ENCODE results near the gene RREB1. TPM values are rescaled to one million over a fixed set of nuclear protein-coding genes. Genes with fewer than 3 reads are reported as not detected.

Gene RREB1
- total RNA-seq, 1 experiment from 2014 or later: 15.7 TPM

- peak; percentile 92 for DNase-seq (ENCODE audit: low read depth, low spot score)
- in situ Hi-C loops (cut with HindIII; ENCODE audit: low pct_unique_long_range_greater_than_20kb, low sequenced_read_pairs): no loop called here
Measured at GRCh38 chr6:7238900-7239589, 131.3 kb downstream of the RREB1 start.

DNA sequence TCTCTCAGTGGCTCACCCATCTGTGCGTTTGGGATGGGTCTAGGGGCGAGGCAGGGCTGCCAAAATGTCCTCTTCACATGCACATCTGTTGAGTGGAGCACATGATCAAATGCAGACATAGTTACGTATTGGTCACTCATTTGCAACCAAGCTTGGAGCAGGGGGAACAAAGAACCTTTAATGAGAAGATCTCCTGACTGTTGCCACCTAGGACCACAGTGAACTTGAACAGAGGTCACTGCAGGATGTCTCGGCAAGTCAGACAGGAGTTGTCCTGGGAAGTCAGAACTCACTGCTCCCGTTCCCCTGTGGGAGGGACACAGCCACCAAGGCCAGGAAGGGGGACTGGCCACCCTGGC lies 131.8 kb downstream of the RREB1 start:
- DNase-seq (ENCODE audit: low read depth, low spot score): peak; percentile 77
- in situ Hi-C loops (cut with HindIII; ENCODE audit: low pct_unique_long_range_greater_than_20kb, low sequenced_read_pairs): no loop called here

- in situ Hi-C loops (cut with HindIII; ENCODE audit: low pct_unique_long_range_greater_than_20kb, low sequenced_read_pairs): no loop called here
- no peak for DNase-seq (ENCODE audit: low read depth, low spot score)
Measured at GRCh38 chr6:7240351-7240750, 132.6 kb downstream of the RREB1 start.

- in situ Hi-C loops (cut with HindIII; ENCODE audit: low pct_unique_long_range_greater_than_20kb, low sequenced_read_pairs): no loop called here
- DNase-seq (ENCODE audit: low read depth, low spot score): no peak
Measured at GRCh38 chr6:7241160-7241559, 133.4 kb downstream of the RREB1 start.

DNA sequence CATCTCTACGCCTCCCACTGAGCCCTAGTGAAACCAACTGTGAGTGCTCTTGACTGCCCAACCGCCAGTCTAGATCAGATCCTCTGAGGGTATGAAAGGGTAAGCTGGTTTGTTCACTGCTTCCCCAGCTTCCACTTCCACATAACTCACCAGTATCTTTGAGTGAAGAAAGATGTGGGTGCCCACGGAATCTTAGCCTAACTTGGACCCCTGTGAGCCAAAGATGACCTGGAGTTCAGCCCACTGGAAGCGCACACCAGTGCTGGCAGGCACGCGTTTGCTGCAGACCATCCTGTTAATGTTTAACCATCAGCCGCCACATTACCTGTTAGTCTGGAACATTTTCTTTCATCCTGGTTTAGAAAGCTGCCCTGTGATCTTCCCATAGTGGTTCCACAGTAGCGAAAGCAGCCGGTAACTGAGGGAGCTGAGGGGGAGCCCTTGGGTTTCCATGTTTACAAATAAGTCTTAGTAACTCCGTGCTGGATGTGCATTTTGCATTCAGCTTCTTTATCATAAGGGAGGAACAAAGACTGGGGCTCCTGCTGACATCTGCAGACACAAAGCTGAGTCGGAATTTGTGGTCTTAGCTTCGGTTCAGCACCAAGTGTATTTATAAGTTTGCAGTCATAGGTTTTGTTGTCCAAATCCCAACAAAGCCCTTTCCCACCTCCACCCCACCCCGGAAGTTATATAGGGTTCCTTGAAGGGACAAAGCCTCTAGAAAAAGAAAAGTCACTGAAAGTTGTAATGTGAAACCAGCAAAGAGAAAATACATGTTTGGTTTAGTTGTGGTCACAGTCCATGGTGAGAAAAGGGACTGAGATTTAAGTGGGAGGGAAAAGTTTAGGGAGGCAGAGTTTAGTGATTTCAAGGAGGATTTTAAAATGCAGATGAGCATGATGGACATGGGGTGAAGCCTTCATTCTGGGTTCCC lies 134.2 kb downstream of the RREB1 start:
- in situ Hi-C loops (cut with HindIII; ENCODE audit: low pct_unique_long_range_greater_than_20kb, low sequenced_read_pairs): no loop called here
- no peak for DNase-seq (ENCODE audit: low read depth, low spot score)

- no peak for DNase-seq (ENCODE audit: low read depth, low spot score)
- in situ Hi-C loops (cut with HindIII; ENCODE audit: low pct_unique_long_range_greater_than_20kb, low sequenced_read_pairs): no loop called here
Measured at GRCh38 chr6:7242835-7243178, 135.0 kb downstream of the RREB1 start.

DNA sequence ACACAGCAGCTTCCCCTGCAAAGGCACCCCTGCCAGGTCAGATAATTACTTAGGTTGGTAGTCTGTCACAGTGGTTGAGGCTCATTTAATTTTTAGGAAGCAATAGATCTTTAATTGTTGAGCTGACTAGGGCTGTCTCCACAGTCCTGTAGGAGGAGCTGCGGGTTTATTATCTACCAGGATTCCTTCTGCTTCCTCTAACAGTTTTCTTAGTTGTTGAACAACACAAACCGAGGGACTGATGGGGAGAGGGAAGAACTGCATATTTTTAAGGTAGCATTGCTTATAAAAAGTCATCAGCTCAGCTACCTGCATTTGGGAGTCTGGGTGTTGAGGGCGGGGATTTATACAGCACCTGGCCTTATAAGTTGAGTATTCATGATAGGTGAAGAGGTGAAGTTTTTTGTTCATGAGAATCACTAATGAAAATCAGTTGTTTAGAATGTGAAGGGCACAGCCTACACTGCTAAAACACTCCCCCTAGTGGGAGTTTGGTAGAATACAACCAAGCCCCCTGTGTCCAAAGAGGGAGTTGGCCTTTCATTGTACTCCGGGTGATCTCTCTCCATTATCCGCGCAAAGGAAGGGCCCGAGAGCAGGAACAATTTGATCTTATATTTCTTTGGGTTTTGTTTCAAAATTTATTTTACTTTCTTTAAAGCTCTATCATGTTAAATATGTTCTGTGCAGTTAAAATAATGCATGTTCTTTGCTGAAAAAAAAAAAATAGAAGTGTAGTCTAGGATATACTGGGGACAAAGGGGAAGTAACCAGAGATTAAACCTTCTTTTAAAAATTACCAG lies 135.6 kb downstream of the RREB1 start:
- in situ Hi-C loops (cut with HindIII; ENCODE audit: low pct_unique_long_range_greater_than_20kb, low sequenced_read_pairs): no loop called here
- DNase-seq (ENCODE audit: low read depth, low spot score): peak; percentile 84

GRCh38 chr6:7245668-7246393 lies 138.1 kb downstream of the RREB1 start:
- DNase-seq (ENCODE audit: low read depth, low spot score): no peak
- in situ Hi-C loops (cut with HindIII; ENCODE audit: low pct_unique_long_range_greater_than_20kb, low sequenced_read_pairs): no loop called here

DNA sequence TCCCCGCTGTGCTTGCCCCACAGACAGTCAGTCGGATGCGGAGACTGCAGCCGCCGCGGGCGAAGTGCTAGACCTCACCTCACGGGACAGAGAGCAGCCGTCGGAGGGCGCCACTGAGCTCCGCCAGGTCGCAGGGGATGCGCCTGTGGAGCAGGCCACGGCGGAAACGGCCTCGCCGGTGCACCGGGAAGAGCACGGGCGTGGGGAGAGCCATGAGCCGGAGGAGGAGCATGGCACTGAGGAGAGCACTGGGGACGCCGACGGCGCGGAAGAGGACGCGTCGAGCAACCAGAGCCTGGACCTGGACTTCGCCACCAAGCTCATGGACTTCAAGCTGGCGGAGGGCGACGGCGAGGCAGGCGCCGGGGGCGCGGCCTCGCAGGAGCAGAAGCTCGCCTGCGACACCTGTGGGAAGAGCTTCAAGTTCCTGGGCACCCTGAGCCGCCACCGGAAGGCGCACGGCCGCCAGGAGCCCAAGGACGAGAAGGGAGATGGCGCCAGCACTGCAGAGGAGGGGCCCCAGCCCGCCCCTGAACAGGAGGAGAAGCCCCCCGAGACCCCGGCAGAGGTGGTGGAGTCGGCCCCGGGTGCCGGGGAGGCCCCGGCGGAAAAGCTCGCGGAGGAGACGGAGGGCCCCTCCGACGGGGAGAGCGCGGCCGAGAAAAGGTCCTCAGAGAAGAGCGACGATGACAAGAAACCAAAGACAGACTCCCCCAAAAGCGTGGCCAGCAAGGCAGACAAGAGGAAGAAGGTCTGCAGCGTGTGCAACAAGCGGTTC lies 138.8 kb downstream of the RREB1 start:
- no peak for DNase-seq (ENCODE audit: low read depth, low spot score)
- in situ Hi-C loops (cut with HindIII; ENCODE audit: low pct_unique_long_range_greater_than_20kb, low sequenced_read_pairs): no loop called here

DNA sequence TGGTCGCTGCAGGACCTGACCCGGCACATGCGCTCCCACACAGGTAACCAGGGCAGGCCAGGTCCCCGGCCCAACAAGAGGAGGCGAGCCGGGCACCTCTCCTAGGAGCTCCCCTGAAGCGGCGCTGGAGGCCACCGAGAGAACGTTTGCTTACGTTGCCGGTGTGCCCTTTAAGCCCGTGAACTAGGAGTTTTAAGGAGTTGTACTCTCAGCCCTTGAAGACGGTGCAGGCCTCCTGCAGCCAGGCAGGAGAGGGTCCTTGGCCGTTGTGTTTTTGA lies 139.4 kb downstream of the RREB1 start:
- in situ Hi-C loops (cut with HindIII; ENCODE audit: low pct_unique_long_range_greater_than_20kb, low sequenced_read_pairs): no loop called here
- DNase-seq (ENCODE audit: low read depth, low spot score): no peak

DNA sequence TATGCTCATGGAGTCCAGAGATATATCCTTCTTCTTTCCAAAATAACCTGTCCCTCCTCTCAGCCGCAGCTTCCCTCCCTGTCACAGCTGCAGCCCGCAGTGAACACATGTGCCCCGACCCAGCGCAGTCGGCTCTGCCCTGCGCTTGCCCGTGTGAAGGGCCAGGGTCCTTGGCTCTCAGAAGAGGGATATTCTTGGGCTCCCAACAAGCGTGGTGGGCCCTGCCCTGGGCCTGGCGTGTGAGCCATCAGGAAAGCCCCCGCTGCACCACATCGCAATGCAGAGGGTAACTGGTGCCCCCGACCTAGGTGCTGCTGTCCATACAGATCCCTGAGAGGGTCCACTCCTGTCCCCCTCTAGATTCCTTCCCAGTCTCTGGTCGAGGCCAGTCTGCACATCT lies 140.1 kb downstream of the RREB1 start:
- in situ Hi-C loops (cut with HindIII; ENCODE audit: low pct_unique_long_range_greater_than_20kb, low sequenced_read_pairs): no loop called here
- DNase-seq (ENCODE audit: low read depth, low spot score): no peak

DNA sequence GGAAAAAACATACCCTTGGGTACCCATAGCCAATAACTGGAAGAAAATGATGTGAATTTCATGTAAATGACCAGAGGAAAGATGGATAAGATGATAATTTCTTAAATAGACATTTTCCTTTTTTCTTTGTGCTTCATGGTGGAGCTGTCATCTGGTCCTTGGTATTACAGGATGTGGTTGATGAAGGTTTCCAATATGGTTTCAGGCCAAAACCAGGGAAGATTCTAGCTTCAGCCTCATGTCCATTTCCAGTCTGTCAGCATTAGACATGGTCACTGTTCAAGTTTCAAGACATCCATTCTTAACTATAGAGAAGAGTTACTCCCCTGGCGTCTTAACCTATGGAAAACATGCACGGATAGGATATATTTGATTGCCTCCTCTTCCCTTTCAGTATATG lies 141.6 kb downstream of the RREB1 start:
- in situ Hi-C loops (cut with HindIII; ENCODE audit: low pct_unique_long_range_greater_than_20kb, low sequenced_read_pairs): no loop called here
- no peak for DNase-seq (ENCODE audit: low read depth, low spot score)

DNA sequence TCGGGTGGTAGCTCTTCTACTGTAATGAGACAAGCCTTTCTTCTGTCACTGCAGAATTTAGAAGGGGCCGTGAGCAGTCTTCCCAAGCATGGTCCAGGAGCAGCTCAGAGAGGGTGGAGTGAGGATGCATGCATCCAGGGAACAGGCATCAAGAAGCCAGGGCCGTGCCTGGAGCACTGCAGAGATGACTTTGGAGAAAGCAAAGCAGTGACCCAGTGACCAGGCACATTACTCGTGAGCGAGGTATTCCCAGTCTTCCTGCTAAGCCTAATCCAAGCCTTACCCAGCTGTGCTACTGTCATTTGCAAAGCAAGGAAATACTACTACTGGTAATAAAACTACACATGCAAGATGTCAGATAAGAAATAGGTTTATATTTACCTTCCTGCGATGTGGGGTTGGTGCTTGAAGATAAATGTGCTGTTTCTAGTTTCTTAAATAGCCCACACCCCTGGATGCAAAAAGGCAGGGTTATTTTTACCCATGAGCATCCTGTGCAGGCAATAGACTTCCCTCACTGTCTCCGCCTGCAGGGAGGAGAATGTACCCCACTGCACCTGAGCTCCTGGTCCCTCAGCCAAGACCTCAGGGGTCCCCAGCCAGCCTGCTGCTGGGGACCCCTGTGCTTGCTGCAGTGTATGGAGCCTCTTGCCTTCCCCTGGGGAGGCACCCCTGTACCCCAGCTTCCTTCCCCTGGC lies 142.3 kb downstream of the RREB1 start:
- DNase-seq (ENCODE audit: low read depth, low spot score): no peak
- in situ Hi-C loops (cut with HindIII; ENCODE audit: low pct_unique_long_range_greater_than_20kb, low sequenced_read_pairs): no loop called here

DNA sequence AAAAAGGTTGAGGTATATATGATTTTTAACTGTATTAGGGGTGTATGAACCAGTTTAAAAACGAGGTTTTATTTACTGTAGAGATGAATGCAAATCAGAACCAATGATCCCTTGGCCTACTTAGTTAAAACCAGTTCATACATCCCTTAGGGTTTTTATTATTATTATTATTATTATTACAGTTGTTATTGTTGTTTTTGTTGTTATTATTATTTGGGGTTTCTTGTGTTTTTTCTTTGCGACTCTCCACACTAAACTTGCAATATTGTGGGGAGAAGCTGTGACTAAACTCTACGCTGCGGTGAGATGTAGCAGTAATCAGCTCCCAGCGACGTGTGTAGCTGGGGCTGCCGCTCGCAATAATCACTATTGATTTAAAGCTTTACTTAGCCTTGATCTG lies 143.1 kb downstream of the RREB1 start:
- in situ Hi-C loops (cut with HindIII; ENCODE audit: low pct_unique_long_range_greater_than_20kb, low sequenced_read_pairs): no loop called here
- DNase-seq (ENCODE audit: low read depth, low spot score): no peak

DNA sequence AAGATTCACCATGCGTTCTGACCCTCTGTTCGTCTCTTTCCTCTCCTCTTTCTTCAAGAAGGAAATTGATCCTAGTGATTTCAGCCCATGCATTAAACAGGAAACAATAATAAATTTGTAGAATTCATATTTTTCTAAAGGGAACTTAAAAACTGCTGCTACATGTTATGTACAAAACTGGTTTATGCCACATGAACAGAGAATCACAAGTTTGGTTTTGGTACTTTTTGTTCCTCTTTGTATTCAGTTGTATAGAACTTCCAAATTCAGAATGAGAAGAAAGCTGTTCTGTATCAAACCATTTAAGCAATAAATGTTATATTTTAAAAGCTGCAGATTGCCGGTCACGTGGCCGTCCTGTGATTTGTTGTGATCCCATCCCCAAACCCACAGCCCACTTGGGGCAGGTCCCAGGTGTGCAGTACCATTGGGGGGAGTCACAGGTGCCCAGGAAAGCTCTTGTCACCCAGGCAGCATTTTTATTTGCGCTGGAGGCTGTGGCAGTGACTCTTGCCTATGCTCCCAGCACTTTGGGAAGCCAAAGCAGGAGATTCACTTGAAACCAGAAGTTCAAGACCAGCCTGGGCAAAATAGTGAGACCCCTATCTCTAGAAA lies 144.0 kb downstream of the RREB1 start:
- in situ Hi-C loops (cut with HindIII; ENCODE audit: low pct_unique_long_range_greater_than_20kb, low sequenced_read_pairs): no loop called here
- no peak for DNase-seq (ENCODE audit: low read depth, low spot score)

DNA sequence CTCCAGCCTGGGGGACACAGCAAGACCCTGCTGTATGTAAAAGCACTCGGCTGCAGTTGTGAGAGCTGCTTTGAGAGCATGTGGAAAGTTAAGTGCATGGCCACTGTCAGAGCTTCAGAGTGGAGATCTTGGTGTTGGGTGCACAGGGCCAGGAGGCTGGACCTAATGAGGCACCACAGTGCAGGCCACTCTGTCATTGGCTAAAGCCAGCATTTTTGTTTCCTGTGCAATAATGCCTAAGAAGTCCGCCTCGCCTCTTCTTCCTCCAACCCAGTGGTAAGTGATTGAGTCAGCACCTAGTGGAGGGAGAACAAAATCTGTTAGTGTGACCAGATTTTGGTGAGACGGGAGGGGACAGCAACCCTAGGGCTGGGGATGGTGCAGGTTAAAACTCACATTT lies 144.6 kb downstream of the RREB1 start:
- in situ Hi-C loops (cut with HindIII; ENCODE audit: low pct_unique_long_range_greater_than_20kb, low sequenced_read_pairs): no loop called here
- DNase-seq (ENCODE audit: low read depth, low spot score): no peak

Measured in SK-MEL-5 (cell line).